ENCODE results near the gene RAB40C.

Gene RAB40C

GRCh38 chr16:559021-559380 is 30.9 kb upstream of the RAB40C start:
- in situ Hi-C loops (cut with MboI; ENCODE audit: low sequenced_read_pairs) = no loop called here

DNA sequence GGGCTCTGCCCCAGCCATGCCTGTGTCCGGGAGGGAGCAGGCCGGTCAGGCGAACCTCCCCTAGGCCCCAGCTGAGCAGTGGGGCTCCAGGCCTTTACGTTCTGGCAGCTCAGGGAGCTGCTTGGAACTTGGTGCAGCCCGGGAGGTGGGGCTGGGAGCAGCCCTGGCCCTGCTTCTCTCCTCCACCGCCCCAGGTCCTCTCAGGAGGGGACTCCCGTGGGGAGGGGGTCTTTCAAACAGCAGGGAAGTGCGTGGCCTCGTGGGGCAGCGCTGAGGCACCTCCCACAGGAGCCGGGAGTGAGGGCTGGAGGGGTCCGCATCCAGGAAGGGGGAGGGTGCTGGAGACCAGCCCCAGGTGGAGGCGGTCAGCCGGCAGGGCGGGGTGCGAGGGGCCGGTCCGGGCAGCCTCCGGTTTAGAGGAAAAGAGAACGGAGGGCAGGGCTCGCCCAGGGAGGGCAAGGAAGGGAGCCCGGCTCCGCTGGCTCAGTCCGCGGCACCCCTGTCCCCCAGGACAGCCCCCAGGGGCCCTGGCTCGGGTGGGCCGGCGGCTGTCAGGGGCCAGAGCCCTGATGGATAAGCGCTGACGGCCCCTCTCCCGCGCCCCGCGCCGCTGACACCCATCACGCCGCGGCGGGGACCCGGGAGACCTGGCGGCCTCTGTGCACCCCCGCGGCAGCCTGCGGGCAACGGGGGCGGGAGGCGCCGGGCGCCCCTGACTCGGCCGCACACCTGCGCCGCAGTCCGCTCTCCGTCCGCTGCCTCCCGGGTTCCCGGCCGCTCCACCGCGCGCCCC is 30.3 kb upstream of the RAB40C start:
- in situ Hi-C loops (cut with MboI; ENCODE audit: low sequenced_read_pairs) = no loop called here

DNA sequence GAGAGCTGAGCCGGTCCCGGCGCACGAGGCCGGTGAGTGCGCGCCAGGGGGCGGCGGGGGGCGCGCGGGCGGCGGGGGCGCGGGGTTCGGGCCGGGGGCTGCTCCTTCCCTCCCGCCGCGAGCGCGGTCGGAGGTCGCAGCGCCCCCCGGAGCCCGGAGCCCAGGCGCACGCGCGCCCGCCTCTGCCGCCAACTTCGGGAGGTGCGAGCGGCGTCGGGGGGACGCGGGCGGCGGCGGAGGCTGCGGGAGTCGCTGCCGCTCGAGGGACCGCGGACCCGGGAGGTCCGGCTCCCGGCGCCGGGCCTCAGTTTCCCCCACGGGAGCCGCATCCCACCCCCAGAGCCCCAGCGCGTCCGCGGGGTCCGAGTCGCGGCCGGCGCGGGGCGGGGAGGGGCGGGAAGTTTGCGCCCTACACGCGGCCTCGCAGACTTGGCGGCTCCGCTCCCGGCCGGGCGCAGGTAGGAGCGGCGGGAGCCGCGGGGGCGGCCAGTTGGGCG is 29.6 kb upstream of the RAB40C start, which contains the start of gene PRR35:
TSS of gene PRR35 (plus strand) at position 191 of the 497 bp plus-strand sequence. CDS start 2,901 bp downstream, outside the sequence.
- in situ Hi-C loops (cut with MboI; ENCODE audit: low sequenced_read_pairs) = no loop called here

DNA sequence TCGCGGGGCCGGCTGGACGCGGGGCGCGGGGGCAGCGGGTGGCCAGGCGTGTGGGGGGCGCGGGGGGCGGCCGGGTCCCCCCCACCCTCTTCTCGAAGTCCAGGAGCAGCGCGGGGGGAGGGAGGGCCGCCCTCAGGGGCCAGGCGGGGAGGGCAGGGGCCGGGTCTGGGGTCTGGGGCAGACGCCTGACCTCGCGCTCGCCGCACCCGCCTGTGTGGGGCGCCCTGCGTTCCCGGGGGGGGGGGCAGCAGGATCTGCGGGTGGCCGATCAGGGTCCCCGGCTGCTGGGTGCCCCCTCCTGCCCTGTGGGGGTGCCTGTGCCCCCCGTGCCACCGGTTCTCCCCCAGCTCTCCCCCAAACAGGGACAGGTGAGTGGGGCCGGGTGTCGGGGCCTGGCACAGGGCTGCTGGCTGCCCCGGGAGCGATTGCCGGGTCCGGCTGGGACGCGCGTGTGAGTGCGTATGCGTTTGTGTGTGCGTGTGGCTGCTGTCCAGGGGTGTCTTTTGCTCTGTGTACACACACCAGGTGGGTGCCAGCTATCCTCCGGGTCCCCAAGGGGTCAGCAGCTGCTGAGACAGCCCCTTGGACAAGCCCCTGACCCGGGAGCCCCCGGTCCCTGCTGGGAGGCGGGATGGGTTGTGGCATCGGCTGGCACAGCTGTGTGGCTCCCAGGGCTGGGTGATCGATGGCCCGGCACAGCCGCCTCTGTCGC is 29.0 kb upstream of the RAB40C start:
- in situ Hi-C loops (cut with MboI; ENCODE audit: low sequenced_read_pairs) = no loop called here

- in situ Hi-C loops (cut with MboI; ENCODE audit: low sequenced_read_pairs) = no loop called here
Measured at GRCh38 chr16:561413-561794, 28.5 kb upstream of the RAB40C start.

DNA sequence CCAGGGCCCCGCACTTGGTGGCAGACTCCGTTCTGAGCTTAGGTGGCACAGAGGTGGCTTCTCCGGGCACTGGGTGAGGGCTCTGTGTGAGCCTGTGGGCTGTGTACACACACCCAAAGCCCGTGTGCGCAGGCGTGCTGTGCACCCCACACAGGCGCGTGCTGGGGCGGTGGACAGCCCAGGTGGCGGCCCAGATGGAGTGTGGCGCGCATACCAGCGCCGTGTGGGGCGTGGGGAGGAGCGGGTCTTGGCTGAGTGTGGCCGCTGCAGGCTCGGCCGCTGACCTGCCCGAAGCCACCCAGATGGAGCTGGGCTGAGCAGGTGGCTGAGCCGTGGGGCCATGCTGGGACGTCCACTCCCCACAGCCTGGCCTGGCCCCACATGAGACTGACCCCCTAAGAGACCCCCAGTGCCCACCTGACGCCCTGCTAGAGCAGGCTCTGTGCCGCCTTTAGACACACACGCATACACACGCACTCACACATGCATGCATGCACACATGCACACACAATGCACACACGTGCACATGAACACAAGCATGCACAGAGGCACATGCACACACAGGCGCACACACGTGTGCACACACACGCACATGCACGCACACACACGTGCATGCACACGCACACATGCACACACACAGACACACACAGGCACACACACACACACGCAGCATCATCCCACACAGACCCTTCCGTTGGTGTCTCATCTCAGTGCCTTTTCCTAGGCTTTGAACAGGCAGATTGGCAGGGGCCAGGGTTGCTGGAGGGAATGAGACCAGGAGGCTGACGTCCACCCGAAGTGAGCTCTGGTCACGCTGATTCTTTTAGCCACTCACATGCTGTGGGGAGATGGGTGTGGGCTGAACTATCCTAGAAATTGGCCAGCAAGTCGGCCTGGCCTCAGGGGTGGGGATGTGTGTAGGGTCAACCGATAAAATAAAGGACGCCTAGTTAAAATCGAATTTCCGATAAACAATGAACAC is 27.6 kb upstream of the RAB40C start:
- in situ Hi-C loops (cut with MboI; ENCODE audit: low sequenced_read_pairs) = no loop called here

- in situ Hi-C loops (cut with MboI; ENCODE audit: low sequenced_read_pairs) = no loop called here
Measured at GRCh38 chr16:563072-563644, 26.7 kb upstream of the RAB40C start.

DNA sequence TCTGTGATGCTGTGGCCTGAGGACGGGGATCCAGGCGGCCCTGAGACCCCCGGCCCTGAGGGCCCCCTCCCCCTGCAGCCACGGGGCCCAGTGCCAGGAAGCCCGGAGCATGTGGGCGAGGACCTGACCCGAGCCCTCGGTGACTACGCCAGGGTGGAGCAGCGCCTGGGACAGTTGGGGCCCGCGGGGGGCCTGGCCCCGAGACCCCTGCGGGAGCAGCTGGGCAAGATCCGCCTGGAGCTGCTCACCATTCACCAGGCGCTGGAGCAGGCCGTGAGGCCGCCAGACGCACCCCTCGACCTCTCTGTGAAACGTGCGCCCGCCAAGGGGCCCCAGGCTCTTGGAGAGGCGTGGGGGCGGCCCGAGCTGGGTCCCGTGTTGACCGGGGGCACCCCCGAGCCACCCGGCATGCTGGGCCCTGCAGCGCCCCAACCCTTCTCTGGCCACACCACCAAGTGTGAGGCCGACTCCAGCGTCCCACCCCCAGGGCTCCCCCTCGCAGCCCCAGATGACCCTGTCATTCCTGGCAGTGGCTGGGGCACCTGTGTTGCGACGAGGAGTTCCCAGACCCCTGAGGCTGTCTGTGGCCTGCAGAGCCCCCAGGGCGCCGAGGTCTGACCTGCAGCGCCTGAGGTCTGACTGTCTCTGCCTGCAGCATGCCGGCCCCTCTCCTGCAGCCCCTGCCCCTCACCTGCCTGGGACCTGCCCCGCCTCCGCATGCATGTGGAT is 25.0 kb upstream of the RAB40C start:
- in situ Hi-C loops (cut with MboI; ENCODE audit: low sequenced_read_pairs) = no loop called here

GRCh38 chr16:565419-566330 is 24.2 kb upstream of the RAB40C start:
- in situ Hi-C loops (cut with MboI; ENCODE audit: low sequenced_read_pairs) = no loop called here

GRCh38 chr16:566475-567372 is 23.1 kb upstream of the RAB40C start, which contains the start of gene NHLRC4:
Gene NHLRC4 (plus strand): TSS chr16:567005. CDS start chr16:568048, 1,043 bp downstream.
- in situ Hi-C loops (cut with MboI; ENCODE audit: low sequenced_read_pairs) = no loop called here

DNA sequence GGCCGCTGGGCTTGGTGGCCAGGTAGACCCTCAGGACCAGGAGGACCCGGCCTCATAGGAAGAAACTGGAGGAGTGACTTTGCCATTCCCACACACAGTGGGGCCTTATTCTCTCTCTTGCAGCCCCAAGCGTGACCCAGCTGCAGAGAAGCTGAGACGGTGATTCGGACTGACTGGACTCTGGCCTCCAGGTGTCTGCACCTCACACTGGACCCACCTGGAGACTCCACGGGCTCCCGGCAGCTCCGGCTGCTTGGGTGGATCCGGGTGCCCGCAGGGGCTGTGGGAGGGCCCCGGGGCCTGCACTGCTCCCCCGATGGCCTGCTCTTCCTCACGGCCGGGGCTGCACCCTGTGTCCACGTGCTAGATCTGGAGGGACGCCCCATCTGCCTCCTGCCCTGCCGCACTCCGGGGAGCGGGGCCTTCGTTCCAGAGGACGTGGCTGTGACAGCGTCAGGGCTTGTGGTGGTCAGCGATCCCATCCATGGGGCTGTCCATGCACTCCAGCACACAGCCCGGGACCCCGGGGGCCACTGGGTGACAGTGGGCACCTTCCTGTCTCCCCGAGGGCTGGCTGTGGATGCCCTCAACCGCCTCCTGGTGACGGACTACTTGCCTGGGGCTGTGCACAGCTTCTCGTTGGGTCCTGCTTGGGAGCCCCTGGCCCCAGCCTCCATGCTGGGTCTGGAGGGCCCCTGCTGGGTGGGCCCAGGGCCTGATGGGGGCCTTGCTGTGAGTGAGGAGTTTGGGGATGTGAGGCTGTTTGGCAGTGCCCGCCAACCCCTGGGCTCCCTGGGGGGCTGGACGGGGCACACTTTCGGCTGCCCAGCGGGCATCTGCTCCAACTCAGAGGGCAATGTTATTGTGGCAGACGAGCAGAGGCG is 22.3 kb upstream of the RAB40C start:
- in situ Hi-C loops (cut with MboI; ENCODE audit: low sequenced_read_pairs) = no loop called here

- in situ Hi-C loops (cut with MboI; ENCODE audit: low sequenced_read_pairs) = no loop called here
Measured at GRCh38 chr16:568401-569258, 21.2 kb upstream of the RAB40C start.

- in situ Hi-C loops (cut with MboI; ENCODE audit: low sequenced_read_pairs) = no loop called here
Measured at GRCh38 chr16:569445-570254, 20.2 kb upstream of the RAB40C start, which contains the start of gene PIGQ. Gene PIGQ (plus strand): TSS chr16:569968. CDS start chr16:574075, 4,107 bp downstream.

GRCh38 chr16:572865-573650 is 16.8 kb upstream of the RAB40C start:
- in situ Hi-C loops (cut with MboI; ENCODE audit: low sequenced_read_pairs) = no loop called here
